ENCODE results near the gene CRADD.
"Not testable (repeated sequence)": the region's sequence is repeated elsewhere in the genome, so short reads cannot be mapped to it uniquely, and the experiment has no call there.

Gene CRADD

GRCh38 chr12:93677195-93678064 is at the start of gene CRADD:
Gene CRADD (plus strand): TSS chr12:93677375.
- DNase-seq (ENCODE audit: low read depth), result peak; percentile 99

- DNase-seq (ENCODE audit: low read depth), result no peak
Observed at GRCh38 chr12:93632383-93632782, 44.8 kb upstream of the CRADD start.

GRCh38 chr12:93634416-93634815 is 42.8 kb upstream of the CRADD start:
- peak; percentile 67 for DNase-seq (ENCODE audit: low read depth)

GRCh38 chr12:93636708-93637107 is 40.5 kb upstream of the CRADD start:
- no peak for DNase-seq (ENCODE audit: low read depth)

- peak; percentile 42 for DNase-seq (ENCODE audit: low read depth)
Observed at GRCh38 chr12:93638095-93638494, 39.1 kb upstream of the CRADD start.

- DNase-seq (ENCODE audit: low read depth), result no peak
Observed at GRCh38 chr12:93638954-93639353, 38.2 kb upstream of the CRADD start.

- DNase-seq (ENCODE audit: low read depth), result no peak
Observed at GRCh38 chr12:93639406-93639805, 37.8 kb upstream of the CRADD start.

GRCh38 chr12:93641380-93641779 is 35.8 kb upstream of the CRADD start:
- DNase-seq (ENCODE audit: low read depth), result not testable (repeated sequence)

GRCh38 chr12:93642751-93643150 is 34.4 kb upstream of the CRADD start:
- DNase-seq (ENCODE audit: low read depth), result no peak

GRCh38 chr12:93645702-93646101 is 31.5 kb upstream of the CRADD start:
- peak; percentile 47 for DNase-seq (ENCODE audit: low read depth)

- no peak for DNase-seq (ENCODE audit: low read depth)
Observed at GRCh38 chr12:93650626-93651025, 26.5 kb upstream of the CRADD start.

- no peak for DNase-seq (ENCODE audit: low read depth)
Observed at GRCh38 chr12:93653079-93653478, 24.1 kb upstream of the CRADD start.

GRCh38 chr12:93653712-93654111 is 23.5 kb upstream of the CRADD start:
- no peak for DNase-seq (ENCODE audit: low read depth)

GRCh38 chr12:93654421-93654820 is 22.8 kb upstream of the CRADD start:
- DNase-seq (ENCODE audit: low read depth), result no peak

- peak; percentile 65 for DNase-seq (ENCODE audit: low read depth)
Observed at GRCh38 chr12:93657071-93657470, 20.1 kb upstream of the CRADD start.

GRCh38 chr12:93661021-93661420 is 16.2 kb upstream of the CRADD start:
- DNase-seq (ENCODE audit: low read depth), result no peak

GRCh38 chr12:93663006-93663728 is 14.0 kb upstream of the CRADD start:
- DNase-seq (ENCODE audit: low read depth), result peak; percentile 59

- DNase-seq (ENCODE audit: low read depth), result no peak
Observed at GRCh38 chr12:93663729-93664084, 13.5 kb upstream of the CRADD start.

GRCh38 chr12:93664573-93665138 is 12.5 kb upstream of the CRADD start:
- peak; percentile 44 for DNase-seq (ENCODE audit: low read depth)

GRCh38 chr12:93667672-93668071 is 9.5 kb upstream of the CRADD start:
- DNase-seq (ENCODE audit: low read depth), result peak; percentile 62

- no peak for DNase-seq (ENCODE audit: low read depth)
Observed at GRCh38 chr12:93668919-93669418, 8.2 kb upstream of the CRADD start.

GRCh38 chr12:93669452-93669851 is 7.7 kb upstream of the CRADD start:
- no peak for DNase-seq (ENCODE audit: low read depth)

GRCh38 chr12:93670104-93670503 is 7.1 kb upstream of the CRADD start:
- no peak for DNase-seq (ENCODE audit: low read depth)

Data from iris pigment epithelial cell (primary cell).